HepG2 (cell line): Measurements from ENCODE around the gene GYPA. TPM values are rescaled to one million over a fixed set of nuclear protein-coding genes. Genes with fewer than 3 reads are reported as not detected.

Experiments used
- ATAC-seq: fragments of 200-7000 bp; cut with Tn5 transposase; 3 replicates; pipeline ENCODE4 v1.9.1; 2020; ENCODE audit warnings: mild to moderate bottlenecking, moderate library complexity
- BruUV-seq: library from RNA; stranded (reverse); fragments of 400-500 nt; replicated peaks from 2 replicates; lab custom pipeline; 2021; lab: Mats Ljungman, UMichigan
- CTCF ChIA-PET: fragments of 300-600 bp; formaldehyde crosslinking; extraction: SDS; loops from one replicate; lab custom pipeline; 2021; ENCODE audit warnings: low total read pairs, inconsistent platforms, low intra/inter-chr PET ratio; lab: Yijun Ruan, JAX
- POLR2A ChIA-PET: fragments of 350-600 bp; sonication (Branson Sonifier 250); formaldehyde crosslinking; loops from one replicate; lab custom pipeline; 2020; ENCODE audit warnings: antibody characterized with exemption, inconsistent platforms; lab: Yijun Ruan, JAX
- DNase-seq: peaks from one replicate; pipeline ENCODE4 v3.0.0-alpha.2; 2015; ENCODE audit warnings: low spot score
- FAIRE-seq: peaks from 3 replicates; lab custom pipeline; 2011; peaks lifted over from hg19 to GRCh38; lab: Jason Lieb, UNC
- H2AFZ ChIP-seq: one replicate; pipeline ENCODE4 v1.6.1; 2011; ENCODE audit warnings: low read length, inconsistent platforms
- H3K27ac ChIP-seq: fragments of 300-600 bp; 3 replicates; pipeline ENCODE4 v1.8.0; 2011; ENCODE audit warnings: mixed run types, mild to moderate bottlenecking, mixed read lengths, low read length, inconsistent platforms; ENCODE audit not compliant: insufficient read depth; ENCODE audit errors: extremely low read length
- H3K27me3 ChIP-seq, 2 experiments: fragments of 200-600 bp in 1 of 2; 2 replicates in 1 of 2; 3 replicates in 1 of 2; pipeline versions ENCODE4 v1.6.0 to v1.8.0; 2011; ENCODE audit warnings: low read length in 2 of 2, mild to moderate bottlenecking in 2 of 2, moderate library complexity in 2 of 2, inconsistent platforms in 1 of 2; ENCODE audit not compliant: insufficient read depth in 2 of 2, control insufficient read depth in 1 of 2
- H3K36me3 ChIP-seq, 2 experiments: fragments of 200-600 bp in 1 of 2; replicated peaks in 1 of 2; 2 replicates in 1 of 2; 3 replicates in 1 of 2; pipeline versions ENCODE4 v1.5.1 to v1.8.0; 2011; ENCODE audit warnings: low read length in 2 of 2, inconsistent platforms in 1 of 2; ENCODE audit not compliant: insufficient read depth in 2 of 2, control insufficient read depth in 1 of 2
- H3K4me1 ChIP-seq: 2 replicates; pipeline ENCODE4 v1.5.1; 2012; ENCODE audit warnings: low read length, inconsistent platforms; ENCODE audit not compliant: insufficient read depth
- H3K4me2 ChIP-seq: 2 replicates; pipeline ENCODE4 v1.6.0; 2011; ENCODE audit warnings: low read depth, low read length, inconsistent platforms
- H3K4me3 ChIP-seq, 3 experiments: fragments of 200-600 bp in 1 of 3; sonication (generic), shearing (Covaris generic) in 1 of 3; replicated peaks in 1 of 3; 2 replicates each; pipeline ENCODE4 v1.5.1; 2011 to 2016; ENCODE audit warnings: low read length in 3 of 3, inconsistent platforms in 2 of 3, low read depth in 2 of 3, mild to moderate bottlenecking in 2 of 3, control low read depth in 1 of 3, mixed read lengths in 1 of 3; ENCODE audit not compliant: insufficient read depth in 1 of 3
- H3K79me2 ChIP-seq: one replicate; pipeline ENCODE4 v1.6.1; 2011; ENCODE audit warnings: low read length, inconsistent platforms; ENCODE audit not compliant: insufficient read depth
- H3K9ac ChIP-seq: 2 replicates; pipeline ENCODE4 v1.6.0; 2011; ENCODE audit warnings: mild to moderate bottlenecking, low read depth, low read length, inconsistent platforms; ENCODE audit not compliant: insufficient read depth
- H3K9me3 ChIP-seq: 2 replicates; pipeline ENCODE4 v1.5.1; 2012; ENCODE audit warnings: mild to moderate bottlenecking, low read length
- H4K20me1 ChIP-seq: 2 replicates; pipeline ENCODE4 v1.6.0; 2011; ENCODE audit warnings: inconsistent platforms, mild to moderate bottlenecking, low read length, moderate library complexity; ENCODE audit not compliant: insufficient read depth
- EP300 ChIP-seq, 3 experiments: sonication (generic) in 1 of 3; formaldehyde crosslinking in 1 of 3; IDR thresholded peaks; 2 replicates each; pipeline versions ENCODE4 v1.5.1 to v1.6.1; 2011 to 2020; ENCODE audit warnings: low read depth in 2 of 3, low read length in 2 of 3, borderline replicate concordance in 1 of 3, improper control_type of control experiment in 1 of 3, mild to moderate bottlenecking in 1 of 3, missing genetic modification reagents in 1 of 3, moderate library complexity in 1 of 3
- GMEB1 ChIP-seq: sonication (generic); formaldehyde crosslinking; IDR thresholded peaks from 2 replicates; pipeline ENCODE4 v1.5.1; 2020; ENCODE audit warnings: missing genetic modification reagents, mild to moderate bottlenecking, borderline replicate concordance
- HOXA5 ChIP-seq: sonication (generic); formaldehyde crosslinking; IDR thresholded peaks from 2 replicates; pipeline ENCODE4 v1.4.0; 2020; ENCODE audit warnings: missing genetic modification reagents
- KLF12 ChIP-seq: sonication (generic); formaldehyde crosslinking; IDR thresholded peaks from 2 replicates; pipeline ENCODE4 v1.4.0; 2020; ENCODE audit warnings: missing genetic modification reagents, borderline replicate concordance
- PAF1 ChIP-seq: IDR thresholded peaks from 2 replicates; pipeline ENCODE4 v1.6.1; 2016; ENCODE audit warnings: missing genetic modification reagents, missing compliant biosample characterization
- PHF21A ChIP-seq: sonication (generic); formaldehyde crosslinking; IDR thresholded peaks from 2 replicates; pipeline ENCODE4 v1.5.0; 2020; ENCODE audit warnings: mild to moderate bottlenecking, missing genetic modification reagents
- TEAD2 ChIP-seq: sonication (generic); formaldehyde crosslinking; IDR thresholded peaks from 2 replicates; pipeline ENCODE4 v1.9.0; 2021; ENCODE audit warnings: missing genetic modification reagents
- TFDP1 ChIP-seq: IDR thresholded peaks from 2 replicates; pipeline ENCODE4 v1.6.1; 2016; ENCODE audit warnings: missing compliant biosample characterization, missing genetic modification reagents, borderline replicate concordance
- ZNF264 ChIP-seq: sonication (generic); formaldehyde crosslinking; IDR thresholded peaks from 2 replicates; pipeline ENCODE4 v1.4.0; 2020; ENCODE audit warnings: missing genetic modification reagents
- ZNF790 ChIP-seq: sonication (generic); formaldehyde crosslinking; IDR thresholded peaks from 2 replicates; pipeline ENCODE4 v1.8.0; 2022; ENCODE audit warnings: missing genetic modification reagents, mild to moderate bottlenecking, borderline replicate concordance
- ZSCAN9 ChIP-seq: IDR thresholded peaks from 2 replicates; pipeline ENCODE4 v1.6.1; 2016; ENCODE audit warnings: borderline replicate concordance
- WGBS: methylation state at CpG from one replicate; pipeline ENCODE4 v1.1.6; 2017; ENCODE audit warnings: low lambda C conversion rate; 5-methylcytosine and 5-hydroxymethylcytosine counted together
- in situ Hi-C: cut with HindIII; loops from 2 replicates; pipeline ENCODE4 v1.10.0; 2017; ENCODE audit warnings: low pct_unique_long_range_greater_than_20kb; ENCODE audit not compliant: extremely low pct_ligation_motif_present
- intact Hi-C: fragments of 100-400 bp; cut with micrococcal nuclease; formaldehyde crosslinking; loops from one replicate; pipeline ENCODE4 v1.10.0; 2022; ENCODE audit not compliant: unreplicated experiment
- polyA plus RNA-seq, 8 experiments: library from polyadenylated mRNA; depleted of rRNA in 3 of 8; stranded (reverse) in 7 of 8; unstranded in 1 of 8; fragments of >200 nt; fragmentation: Illumina TruSeq in 4 of 8; extraction: Trizol in 4 of 8; gene quantifications; 2 replicates each; pipeline versions ENCODE4 v1.2.1 to v1.2.3, GENCODE V29; 2011 to 2016; ENCODE audit warnings: low read depth in 4 of 8, missing spikeins in 1 of 8, mixed read lengths in 1 of 8; ENCODE audit not compliant: insufficient read depth in 1 of 8
- total RNA-seq, 5 experiments: library from RNA; depleted of rRNA; stranded (reverse); fragments of >200 nt; fragmentation: Illumina TruSeq; extraction: Trizol; gene quantifications; 2 replicates each; pipeline ENCODE4 v1.2.3, GENCODE V29; 2016; ENCODE audit warnings: low read depth in 1 of 5

The GYPA gene
- total and polyA plus RNA-seq, 2 of the 13 experiments (the other 11 are each of a cell fraction or from before 2014, with no cell fraction given) = not detected

- TF ChIP-seq TFDP1 (no peak), ZNF264 (no peak), KLF12 (CRISPR knock-in tag) (no peak)
These were observed 40.9 kb upstream of the GYPA start (continued) for GRCh38 chr4:144181391-144181790.

- Histone ChIP-seq H3K79me2 (no peaks in the 10 kb centered on the region), H3K9ac (no peak overlapping the region), H3K36me3 (no peaks in the 10 kb centered on the region), H3K4me1 (no peaks in the 10 kb centered on the region), H3K27ac (no peak overlapping the region), H3K9me3 (no peaks in the 10 kb centered on the region), H4K20me1 (no peaks in the 10 kb centered on the region), H2AFZ (no peak overlapping the region), H3K4me2 (no peak overlapping the region), H3K4me3 (no peak overlapping the region), H3K27me3 (no peaks in the 10 kb centered on the region; a peak in 1 of 5 replicates)
- ATAC-seq (no peak), DNase-seq (no peak), FAIRE-seq (no peak)
- BruUV-seq = no TSS peak
- in situ Hi-C loops (loop anchor here (10.0 to 25.0 kb wide), 3 partner anchors 608 to 1436 kb away; partner anchors contain the start of gene MMAA), intact Hi-C loops (loop anchor here (10.0 kb wide), 3 partner anchors 396 to 1436 kb away; partner anchors contain the start of genes ABCE1, ANAPC10 and MMAA)
- TF ChIP-seq TEAD2 (CRISPR knock-in tag) = no peak
- no peak for TF ChIP-seq GMEB1
- TF ChIP-seq HOXA5 (CRISPR knock-in tag) = no peak
- TF ChIP-seq ZSCAN9 = no peak
- TF ChIP-seq PAF1 = no peak
- TF ChIP-seq ZNF790 (CRISPR knock-in tag) = no peak
- no peak for TF ChIP-seq PHF21A
- no peak for TF ChIP-seq EP300 (IDR thresholded peaks at IDR 0.05; ENCODE audit: low read depth in 2 of 2, low read length in 2 of 2)
- TF ChIP-seq EP300 (CRISPR knock-in tag; IDR thresholded peaks at IDR 0.05; ENCODE audit: borderline replicate concordance) = no peak
- ChIA-PET CTCF (no interaction called here), POLR2A (no interaction called here)
- 3% methylated on average over 1 of the region's 1 CpG for WGBS
These were observed 38.7 kb upstream of the GYPA start for GRCh38 chr4:144179152-144179739.
